ENCODE measurements around the gene STK39.

DNA sequence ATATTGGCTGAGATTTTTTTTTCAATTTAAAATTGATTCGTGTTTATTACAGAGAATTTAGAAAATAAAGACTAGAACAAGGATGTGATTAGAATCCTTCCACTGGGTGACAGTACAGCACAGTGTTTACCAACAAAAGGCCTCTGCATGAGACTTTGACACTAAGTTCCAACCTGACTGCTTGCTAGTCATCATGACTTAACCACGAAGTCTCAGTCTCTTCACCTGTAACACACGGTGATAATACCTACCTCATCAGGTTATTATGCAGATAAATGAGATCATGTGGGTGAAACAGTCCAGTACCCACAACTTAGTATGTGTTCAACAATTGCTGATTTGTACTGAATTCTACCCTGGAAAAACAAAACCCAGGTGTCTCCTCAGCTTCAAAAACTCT, 151.2 kb downstream of the STK39 start:
- TF ChIP-seq CTCF (IDR thresholded peaks at IDR 0.05) (no peak), EZH2 (IDR thresholded peaks at IDR 0.05; ENCODE audit: borderline replicate concordance, insufficient read depth, low read depth, low read length, poor library complexity, severe bottlenecking) (no peak)

All from B cell (primary cell).